ENCODE results near the gene TEKT3. TPM values are rescaled to one million over a fixed set of nuclear protein-coding genes. Genes with fewer than 3 reads are reported as not detected.

The TEKT3 gene
- total RNA-seq, 4 donors from 2014 or later: 0.41 to 0.48 TPM; not detected in 2

GRCh38 chr17:15273141-15273793 is 68.1 kb downstream of the TEKT3 start:
- peak overlapping the region; percentile 31 to 65 (median 50) for H3K27ac ChIP-seq
- H3K4me3 ChIP-seq: no peak overlapping the region
- intact Hi-C loops (cut with DNase I; ENCODE audit: low total_unique reads) (no loop called here), in situ Hi-C loops (cut with MboI; ENCODE audit: low pct_ligation_motif_present in 1 of 4, low pct_unique_long_range_greater_than_20kb in 1 of 4, low sequenced_read_pairs in 3 of 4) (loop anchor here in 1 of 4 donors (25.0 kb wide), 1 partner anchor 139 kb away; no protein-coding TSS in a partner anchor)
- TF ChIP-seq, protein P1, sequence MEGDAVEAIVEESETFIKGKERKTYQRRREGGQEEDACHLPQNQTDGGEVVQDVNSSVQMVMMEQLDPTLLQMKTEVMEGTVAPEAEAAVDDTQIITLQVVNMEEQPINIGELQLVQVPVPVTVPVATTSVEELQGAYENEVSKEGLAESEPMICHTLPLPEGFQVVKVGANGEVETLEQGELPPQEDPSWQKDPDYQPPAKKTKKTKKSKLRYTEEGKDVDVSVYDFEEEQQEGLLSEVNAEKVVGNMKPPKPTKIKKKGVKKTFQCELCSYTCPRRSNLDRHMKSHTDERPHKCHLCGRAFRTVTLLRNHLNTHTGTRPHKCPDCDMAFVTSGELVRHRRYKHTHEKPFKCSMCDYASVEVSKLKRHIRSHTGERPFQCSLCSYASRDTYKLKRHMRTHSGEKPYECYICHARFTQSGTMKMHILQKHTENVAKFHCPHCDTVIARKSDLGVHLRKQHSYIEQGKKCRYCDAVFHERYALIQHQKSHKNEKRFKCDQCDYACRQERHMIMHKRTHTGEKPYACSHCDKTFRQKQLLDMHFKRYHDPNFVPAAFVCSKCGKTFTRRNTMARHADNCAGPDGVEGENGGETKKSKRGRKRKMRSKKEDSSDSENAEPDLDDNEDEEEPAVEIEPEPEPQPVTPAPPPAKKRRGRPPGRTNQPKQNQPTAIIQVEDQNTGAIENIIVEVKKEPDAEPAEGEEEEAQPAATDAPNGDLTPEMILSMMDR (IDR thresholded peaks at IDR 0.05): no peak
- TF ChIP-seq POLR2AphosphoS5 (IDR thresholded peaks at IDR 0.05): peak in 1 of 3 donors; percentile 66
- H3K27me3 ChIP-seq: no peaks in the 10 kb centered on the region
- 52 to 69% methylated on average over 5 of the region's 5 CpGs for WGBS, 2 donors (ENCODE audit: low coverage in 1 of 2)
- H3K9me3 ChIP-seq: no peaks in the 10 kb centered on the region
- no peaks in the 10 kb centered on the region for H3K36me3 ChIP-seq
- no peaks in the 10 kb centered on the region for H3K4me1 ChIP-seq
- no peak for DNase-seq

DNA sequence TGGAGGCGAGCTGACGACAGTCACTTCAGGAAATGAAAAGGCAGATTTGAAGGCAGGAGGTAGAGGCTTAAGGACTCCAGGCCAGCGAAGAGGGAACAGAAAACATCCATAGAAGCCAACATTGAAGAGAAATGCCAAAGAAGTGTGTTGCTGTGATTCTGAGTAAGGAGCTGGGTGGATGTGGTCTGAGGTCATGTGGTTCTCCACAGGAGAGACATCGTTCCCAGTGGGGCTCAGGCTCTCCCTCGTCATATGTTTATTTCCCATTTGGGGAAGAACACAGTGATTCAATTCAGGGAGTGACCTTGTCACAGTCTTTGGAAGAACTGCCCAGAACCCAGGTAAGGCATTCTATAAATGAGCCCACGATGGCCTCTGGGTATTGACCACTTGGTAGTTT is 69.7 kb downstream of the TEKT3 start:
- in situ Hi-C loops (cut with MboI; ENCODE audit: low pct_ligation_motif_present in 1 of 4, low pct_unique_long_range_greater_than_20kb in 1 of 4, low sequenced_read_pairs in 3 of 4) (loop anchor here in 1 of 4 donors (25.0 kb wide), 1 partner anchor 141 kb away; no protein-coding TSS in a partner anchor), intact Hi-C loops (cut with DNase I; ENCODE audit: low total_unique reads) (no loop called here)
- H3K27ac ChIP-seq: peak overlapping the region in 2 of 4 donors; percentile 49 to 51
- H3K27me3 ChIP-seq: no peaks in the 10 kb centered on the region
- no peaks in the 10 kb centered on the region for H3K9me3 ChIP-seq
- no peaks in the 10 kb centered on the region for H3K4me1 ChIP-seq
- 79% methylated on average over 6 of the region's 6 CpGs; no CpG with 5 or more reads in 1 of the 2 donors for WGBS, 2 donors (ENCODE audit: low coverage in 1 of 2)
- TF ChIP-seq POLR2AphosphoS5 (IDR thresholded peaks at IDR 0.05): no peak
- TF ChIP-seq, protein P1 (IDR thresholded peaks at IDR 0.05): no peak
- TF ChIP-seq EP300 (IDR thresholded peaks at IDR 0.05; ENCODE audit: low read depth): no peak
- TF ChIP-seq POLR2A (IDR thresholded peaks at IDR 0.05): no peak
- no peaks in the 10 kb centered on the region for H3K36me3 ChIP-seq
- no peak for DNase-seq
- H3K4me3 ChIP-seq: no peak overlapping the region

- H3K4me1 ChIP-seq: peaks cover 0 to 3% (median 0%) of the 10 kb centered on the region in 4 donors
- H3K4me3 ChIP-seq: no peak overlapping the region
- 75 to 83% methylated on average over 4 to 9 of the region's 9 CpGs for WGBS, 2 donors (ENCODE audit: low coverage in 1 of 2)
- no peaks in the 10 kb centered on the region for H3K27me3 ChIP-seq
- intact Hi-C loops (cut with DNase I; ENCODE audit: low total_unique reads): no loop called here
- no peak overlapping the region for H3K27ac ChIP-seq
- no peak for DNase-seq
- TF ChIP-seq EP300 (IDR thresholded peaks at IDR 0.05; ENCODE audit: low read depth) (no peak), POLR2A (IDR thresholded peaks at IDR 0.05) (no peak), POLR2AphosphoS5 (IDR thresholded peaks at IDR 0.05) (no peak)
- TF ChIP-seq, protein P1 (IDR thresholded peaks at IDR 0.05): no peak
- no peaks in the 10 kb centered on the region for H3K9me3 ChIP-seq
- in situ Hi-C loops (cut with MboI; ENCODE audit: low pct_ligation_motif_present in 1 of 4, low pct_unique_long_range_greater_than_20kb in 1 of 4, low sequenced_read_pairs in 3 of 4): loop anchor here in 1 of 4 donors (25.0 kb wide), 1 partner anchor 141 kb away; no protein-coding TSS in a partner anchor
- no peaks in the 10 kb centered on the region for H3K36me3 ChIP-seq
Observed at GRCh38 chr17:15270628-15271381, 70.6 kb downstream of the TEKT3 start.

- intact Hi-C loops (cut with DNase I; ENCODE audit: low total_unique reads): no loop called here
- Histone ChIP-seq H3K4me3 (no peak overlapping the region), H3K36me3 (no peaks in the 10 kb centered on the region), H3K27me3 (no peaks in the 10 kb centered on the region), H3K4me1 (peaks cover 8 to 12% (median 9%) of the 10 kb centered on the region in 4 donors), H3K27ac (peak overlapping the region in 3 of 4 donors; percentile 0 to 11 (median 5)), H3K9me3 (no peaks in the 10 kb centered on the region)
- no peak for DNase-seq
- TF ChIP-seq, protein P1 (IDR thresholded peaks at IDR 0.05): no peak
- TF ChIP-seq POLR2A (IDR thresholded peaks at IDR 0.05) (no peak), EP300 (IDR thresholded peaks at IDR 0.05; ENCODE audit: low read depth) (no peak), POLR2AphosphoS5 (IDR thresholded peaks at IDR 0.05) (no peak)
- WGBS, 2 donors (ENCODE audit: low coverage in 1 of 2): 67 to 69% methylated on average over 3 to 5 of the region's 5 CpGs
- in situ Hi-C loops (cut with MboI; ENCODE audit: low pct_ligation_motif_present in 1 of 4, low pct_unique_long_range_greater_than_20kb in 1 of 4, low sequenced_read_pairs in 3 of 4): loop anchor here in 2 of 4 donors (10.0 to 25.0 kb wide), 3 partner anchors 85 to 235 kb away; no protein-coding TSS in a partner anchor
Observed at GRCh38 chr17:15269780-15270089, 71.7 kb downstream of the TEKT3 start.
